GM19397 (cell line): ENCODE results near the gene AP1S3.
A peak's percentile ranks its signal among the peaks of the same experiment; 100 is the strongest.

Experiments
- ATAC-seq: cut with Tn5 transposase; IDR thresholded peaks from one replicate; pipeline ENCODE4 v1.9.1; 2021; ENCODE audit warnings: mild to moderate bottlenecking, moderate library complexity; ENCODE audit not compliant: unreplicated experiment

The AP1S3 gene

GRCh38 chr2:223762853-223763252, 74.5 kb downstream of the AP1S3 start:
- no peak for ATAC-seq

DNA sequence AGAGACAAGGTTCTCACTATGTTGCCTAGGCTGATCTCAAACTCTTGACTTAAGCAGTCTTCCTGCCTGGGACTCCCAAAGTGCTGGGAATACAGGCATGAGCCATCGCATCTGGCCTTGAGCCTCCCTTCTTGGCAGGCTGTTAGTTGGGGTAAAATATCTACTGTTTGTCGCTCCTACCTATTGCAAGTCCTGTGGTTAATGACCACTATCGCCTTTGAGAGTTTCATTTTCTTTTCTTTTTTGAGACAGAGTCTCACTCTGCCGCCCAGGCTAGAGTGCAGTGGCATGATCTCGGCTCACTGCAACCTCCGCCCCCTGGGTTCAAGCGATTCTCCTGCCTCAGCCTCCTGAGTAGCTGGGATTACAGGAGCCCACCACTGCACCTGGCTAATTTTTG, 75.6 kb downstream of the AP1S3 start:
- ATAC-seq: peak; percentile 63

DNA sequence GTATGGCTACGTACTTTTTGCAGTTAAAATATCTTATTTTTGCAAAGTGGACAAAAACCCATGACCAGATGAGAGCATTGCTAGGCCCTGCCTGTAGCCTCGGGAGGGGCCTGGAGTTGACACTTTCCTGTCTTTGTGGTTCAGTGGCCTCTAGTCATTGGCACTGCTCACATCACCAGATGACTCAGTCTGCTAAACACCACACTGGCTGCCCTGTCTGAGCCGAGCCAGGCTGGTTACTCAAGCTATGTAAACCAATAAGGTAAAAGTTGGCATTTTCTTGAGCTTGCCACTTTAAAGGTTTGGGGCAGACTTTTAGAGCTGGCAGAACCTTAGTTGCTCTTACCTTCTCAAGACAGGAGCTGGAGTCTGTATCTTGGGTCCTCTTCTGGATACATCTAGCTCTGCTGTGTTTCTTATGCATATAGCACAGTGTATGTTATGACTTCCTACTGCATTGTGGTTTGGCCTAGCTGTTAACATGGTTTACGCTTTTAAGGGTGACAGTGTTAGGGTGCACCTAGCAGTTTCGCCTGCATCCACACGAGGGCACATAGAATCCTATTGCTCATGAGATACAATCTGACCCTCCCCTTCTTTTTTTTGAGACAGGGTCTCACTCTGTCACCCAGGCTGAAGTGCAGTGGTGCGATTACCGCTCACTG, 76.4 kb downstream of the AP1S3 start:
- peak; percentile 88 for ATAC-seq

DNA sequence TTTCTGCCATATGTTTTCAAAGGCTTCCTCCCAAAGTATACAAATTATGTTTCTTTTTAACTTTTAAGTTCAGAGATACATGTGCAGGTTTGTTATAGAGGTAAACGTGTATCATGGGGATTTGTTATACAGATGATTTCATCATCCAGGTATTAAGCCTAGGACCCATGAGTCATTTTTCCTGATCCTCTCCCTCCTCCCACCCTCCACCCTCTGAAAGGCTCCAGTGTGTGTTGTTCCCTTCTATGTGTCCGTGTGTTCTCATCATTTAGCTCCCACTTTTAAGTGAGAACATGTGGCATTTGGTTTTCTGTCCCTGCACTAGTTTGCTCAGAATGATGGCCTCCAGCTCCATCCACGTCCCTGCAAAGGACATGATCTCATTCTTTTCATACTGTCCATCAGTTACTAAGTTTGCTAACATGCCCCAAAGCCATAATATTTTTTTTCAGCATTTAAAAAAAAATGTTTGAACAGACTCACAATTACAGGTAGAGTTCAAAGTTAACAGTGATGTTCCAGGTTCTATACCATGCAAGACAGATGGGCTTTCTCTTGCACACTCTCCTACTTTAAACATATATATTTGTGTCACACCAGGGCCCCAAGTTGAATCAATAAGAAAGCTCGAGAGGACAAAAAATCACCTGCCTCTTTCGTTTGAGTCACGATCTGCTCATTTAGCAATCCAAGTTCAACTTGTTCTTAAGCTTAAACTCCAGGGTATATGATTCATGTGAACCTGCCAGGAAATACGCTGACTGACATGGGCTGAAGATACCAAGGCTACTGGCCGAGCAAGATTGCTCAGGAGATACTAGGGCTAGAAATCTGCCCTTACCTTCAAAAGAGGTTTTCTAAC, 77.6 kb downstream of the AP1S3 start:
- ATAC-seq: no peak

GRCh38 chr2:223758131-223758840, 79.1 kb downstream of the AP1S3 start:
- ATAC-seq: no peak

- ATAC-seq: no peak
Measured at GRCh38 chr2:223753940-223754339, 83.4 kb downstream of the AP1S3 start.

- ATAC-seq: no peak
Measured at GRCh38 chr2:223751012-223751411, 86.4 kb downstream of the AP1S3 start.

GRCh38 chr2:223747392-223748042, 89.9 kb downstream of the AP1S3 start:
- ATAC-seq: no peak

DNA sequence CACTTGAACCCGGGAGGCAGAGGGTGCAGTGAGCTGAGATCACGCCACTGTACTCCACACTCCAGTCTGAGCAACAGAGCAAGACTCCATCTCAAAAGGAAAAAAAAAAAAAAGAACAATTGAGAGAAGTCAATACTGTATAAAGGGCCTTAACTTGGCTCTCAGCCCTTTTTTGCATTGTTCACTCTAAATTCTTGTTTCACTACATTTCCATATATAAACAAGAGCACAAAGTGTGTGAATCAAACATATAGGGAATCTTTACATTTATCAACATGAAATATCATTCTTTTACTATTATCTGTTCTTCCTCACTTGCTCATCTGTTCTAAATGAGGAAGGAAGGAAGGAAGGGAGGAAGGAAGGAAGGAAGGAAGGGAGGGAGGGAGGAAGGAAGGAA, 90.8 kb downstream of the AP1S3 start:
- no peak for ATAC-seq

- ATAC-seq: no peak
Measured at GRCh38 chr2:223744580-223744979, 92.8 kb downstream of the AP1S3 start.

DNA sequence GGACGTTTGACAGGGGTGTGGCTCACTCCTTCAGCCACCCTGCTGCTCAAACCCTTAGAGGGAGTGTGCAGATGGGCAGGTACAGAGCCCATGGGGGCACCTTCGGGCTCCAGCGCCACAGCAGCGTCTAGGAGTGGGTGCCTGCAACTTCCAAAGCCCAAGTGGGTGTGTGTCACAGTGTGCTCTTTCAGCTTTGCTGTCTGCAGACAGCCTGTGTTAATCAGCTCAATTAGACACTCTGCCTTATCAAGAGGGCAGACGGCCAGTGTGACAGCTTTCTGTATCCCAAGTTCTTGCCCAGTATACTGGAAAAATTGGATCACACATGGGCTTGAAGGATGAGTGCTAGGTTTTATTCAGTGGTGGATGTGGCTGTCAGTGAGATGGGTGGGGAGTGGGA, 96.7 kb downstream of the AP1S3 start:
- no peak for ATAC-seq

DNA sequence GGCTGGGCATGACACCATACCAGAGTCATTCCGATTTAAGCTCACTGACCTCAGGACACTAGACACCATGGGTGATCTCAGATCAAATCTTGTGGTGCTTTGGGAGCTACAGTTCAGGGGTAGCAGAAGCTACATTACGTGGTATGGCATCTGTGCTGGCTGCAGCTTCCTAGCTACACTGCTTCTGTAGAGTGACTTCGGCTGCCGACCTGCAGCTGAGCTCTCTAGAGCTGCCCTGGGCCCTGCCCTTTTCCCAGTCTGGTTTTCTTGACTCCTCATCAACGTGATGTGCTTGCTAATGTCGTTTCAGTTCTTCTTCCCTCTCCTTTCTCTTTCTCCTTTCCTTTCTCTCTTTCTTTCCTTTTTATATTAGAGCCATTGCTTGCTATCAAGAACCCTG, 100.2 kb downstream of the AP1S3 start:
- no peak for ATAC-seq

DNA sequence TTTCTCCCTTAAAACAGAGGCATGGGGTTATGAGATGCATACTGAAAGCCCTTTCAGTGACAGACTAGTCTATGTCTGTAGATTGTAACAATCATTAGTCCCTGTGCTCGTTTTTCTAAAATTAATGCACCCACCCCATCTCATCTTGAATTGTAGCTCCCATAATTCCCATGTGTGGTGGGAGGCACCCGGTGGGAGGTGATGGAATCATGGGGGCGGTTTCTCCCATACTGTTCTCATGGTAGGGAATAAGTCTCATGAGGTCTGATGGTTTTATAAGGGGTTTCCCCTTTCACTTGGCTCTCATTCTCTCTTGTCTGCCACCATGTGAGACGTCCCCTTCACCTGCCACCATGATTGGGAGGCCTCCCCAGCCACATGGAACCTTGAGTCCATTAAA, 100.9 kb downstream of the AP1S3 start:
- ATAC-seq: no peak

GRCh38 chr2:223735659-223736244, 101.6 kb downstream of the AP1S3 start:
- no peak for ATAC-seq

GRCh38 chr2:223735035-223735640, 102.2 kb downstream of the AP1S3 start:
- ATAC-seq: no peak

DNA sequence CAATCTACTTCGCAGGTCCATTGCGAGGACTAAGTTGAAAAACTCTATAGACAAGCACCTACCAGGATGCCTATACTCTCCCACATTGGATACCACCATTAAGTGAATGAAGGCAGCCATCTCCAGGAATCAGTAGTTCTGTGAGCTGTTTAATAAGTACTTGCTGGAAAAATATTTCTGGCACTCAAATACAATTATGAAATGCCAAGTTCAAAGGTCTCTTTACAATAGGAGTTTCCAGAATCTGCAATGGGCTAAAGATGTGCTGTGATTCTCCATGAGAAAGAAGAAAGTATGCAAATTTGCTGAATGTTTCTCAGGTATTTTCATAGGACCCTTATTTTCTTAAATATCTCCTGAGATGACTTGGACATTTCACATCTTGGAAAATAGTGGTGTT, 103.0 kb downstream of the AP1S3 start:
- ATAC-seq: no peak

- no peak for ATAC-seq
Measured at GRCh38 chr2:223732346-223732745, 105.0 kb downstream of the AP1S3 start.

DNA sequence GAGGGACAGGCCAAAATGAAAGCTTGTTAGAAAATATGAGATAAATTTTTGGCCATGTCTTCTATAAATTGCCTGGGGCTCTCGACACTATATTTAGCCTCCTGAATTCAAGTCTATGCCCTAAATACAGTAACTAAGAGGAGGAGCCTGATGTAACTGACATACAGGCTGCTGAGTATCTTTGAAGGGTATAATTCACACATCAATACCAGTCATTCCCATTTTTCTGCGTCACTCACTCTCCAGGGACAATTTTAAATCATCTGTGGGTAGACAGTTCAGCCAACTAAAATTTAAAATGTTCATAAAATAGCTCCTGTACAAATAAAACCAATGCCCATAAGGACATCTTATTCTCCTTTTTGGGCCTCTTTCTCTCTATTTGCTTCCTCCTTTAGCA, 105.9 kb downstream of the AP1S3 start:
- no peak for ATAC-seq

DNA sequence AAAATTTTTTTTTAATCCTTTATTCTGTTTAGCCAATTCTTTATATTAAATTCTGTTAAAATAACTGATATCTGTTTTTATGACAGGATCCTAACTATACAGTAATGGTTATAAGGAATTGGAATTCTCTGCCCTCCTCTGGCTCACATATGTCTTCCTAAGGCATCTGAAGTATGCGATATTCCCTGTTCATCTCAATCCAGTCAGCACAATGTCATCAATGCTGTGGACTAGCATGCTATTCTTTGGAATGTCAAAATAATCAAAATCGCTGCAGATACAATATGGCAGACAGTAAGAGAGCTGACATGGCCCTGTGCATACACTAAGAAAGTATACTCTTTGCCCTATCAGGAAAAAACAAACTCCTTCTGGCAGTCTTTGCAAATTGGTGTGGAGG, 107.6 kb downstream of the AP1S3 start:
- no peak for ATAC-seq

- peak; percentile 74 for ATAC-seq
Measured at GRCh38 chr2:223727562-223727961, 109.8 kb downstream of the AP1S3 start.
